Measurements from ENCODE around the gene C11orf68.

The C11orf68 gene

GRCh38 chr11:65884716-65885092 lies 34.2 kb downstream of the C11orf68 start:
- DNase-seq = no peak
- in situ Hi-C loops (cut with HindIII; ENCODE audit: low pct_ligation_motif_present, low sequenced_read_pairs) = no loop called here
- Histone ChIP-seq H3K4me3 (ENCODE audit: low read depth, low read length) (no peak overlapping the region), H3K36me3 (replicated peaks) (peaks cover 42% of the 10 kb centered on the region), H3K27ac (no peak overlapping the region), H3K27me3 (replicated peaks) (no peaks in the 10 kb centered on the region)
- TF ChIP-seq CTCF (IDR thresholded peaks at IDR 0.05; ENCODE audit: low read depth, low read length, missing control alignments) = peak; percentile 100

GRCh38 chr11:65883786-65884715 lies 34.8 kb downstream of the C11orf68 start:
- no peaks in the 10 kb centered on the region for H3K27me3 ChIP-seq (replicated peaks)
- no peak for DNase-seq
- in situ Hi-C loops (cut with HindIII; ENCODE audit: low pct_ligation_motif_present, low sequenced_read_pairs) = no loop called here
- no peak overlapping the region for H3K4me3 ChIP-seq (ENCODE audit: low read depth, low read length)
- no peak for TF ChIP-seq CTCF (IDR thresholded peaks at IDR 0.05; ENCODE audit: low read depth, low read length, missing control alignments)
- H3K36me3 ChIP-seq (replicated peaks) = peaks cover 42% of the 10 kb centered on the region
- no peak overlapping the region for H3K27ac ChIP-seq

GRCh38 chr11:65883058-65883761 lies 35.7 kb downstream of the C11orf68 start:
- no peak overlapping the region for H3K4me3 ChIP-seq (ENCODE audit: low read depth, low read length)
- in situ Hi-C loops (cut with HindIII; ENCODE audit: low pct_ligation_motif_present, low sequenced_read_pairs) = no loop called here
- H3K27ac ChIP-seq = no peak overlapping the region
- DNase-seq = no peak
- H3K27me3 ChIP-seq (replicated peaks) = no peaks in the 10 kb centered on the region
- peaks cover 42% of the 10 kb centered on the region for H3K36me3 ChIP-seq (replicated peaks)
- TF ChIP-seq CTCF (IDR thresholded peaks at IDR 0.05; ENCODE audit: low read depth, low read length, missing control alignments) = no peak

GRCh38 chr11:65882120-65883057 lies 36.5 kb downstream of the C11orf68 start:
- no peaks in the 10 kb centered on the region for H3K27me3 ChIP-seq (replicated peaks)
- peaks cover 42% of the 10 kb centered on the region for H3K36me3 ChIP-seq (replicated peaks)
- no peak overlapping the region for H3K27ac ChIP-seq
- DNase-seq = no peak
- H3K4me3 ChIP-seq (ENCODE audit: low read depth, low read length) = no peak overlapping the region
- TF ChIP-seq CTCF (IDR thresholded peaks at IDR 0.05; ENCODE audit: low read depth, low read length, missing control alignments) = no peak
- in situ Hi-C loops (cut with HindIII; ENCODE audit: low pct_ligation_motif_present, low sequenced_read_pairs) = no loop called here

GRCh38 chr11:65880844-65881421 lies 37.9 kb downstream of the C11orf68 start:
- in situ Hi-C loops (cut with HindIII; ENCODE audit: low pct_ligation_motif_present, low sequenced_read_pairs) = no loop called here
- DNase-seq = no peak
- Histone ChIP-seq H3K27ac (no peak overlapping the region), H3K36me3 (replicated peaks) (peaks cover 42% of the 10 kb centered on the region), H3K27me3 (replicated peaks) (no peaks in the 10 kb centered on the region), H3K4me3 (ENCODE audit: low read depth, low read length) (no peak overlapping the region)
- TF ChIP-seq CTCF (IDR thresholded peaks at IDR 0.05; ENCODE audit: low read depth, low read length, missing control alignments) = no peak
